Left hindlimb (tissue), 1 donor: ENCODE results near the gene OR1L1.

ENCODE experiments used
- DNase-seq: peaks from one replicate; pipeline ENCODE4 v3.0.0-alpha.2; 2018

OR1L1 gene

GRCh38 chr9:122661416-122661815 is at the start of gene OR1L1:
Gene OR1L1, plus strand, starts transcription at chr9:122661716. Its CDS starts 0 bp downstream, at chr9:122661716.
- no peak for DNase-seq

- DNase-seq = no peak
Observed at GRCh38 chr9:122614362-122614761, 47.2 kb upstream of the OR1L1 start, which contains the start of gene OR1Q1. Gene OR1Q1, plus strand, starts transcription at chr9:122614738. Its CDS starts 0 bp downstream, at chr9:122614738.

- no peak for DNase-seq
Observed at GRCh38 chr9:122619996-122620395, 41.5 kb upstream of the OR1L1 start.

GRCh38 chr9:122642226-122642625 is 19.3 kb upstream of the OR1L1 start:
- no peak for DNase-seq

- no peak for DNase-seq
Observed at GRCh38 chr9:122656378-122656777, 5.1 kb upstream of the OR1L1 start.

- no peak for DNase-seq
Observed at GRCh38 chr9:122657527-122657926, 4.0 kb upstream of the OR1L1 start, which contains the start of gene OR1B1. Gene OR1B1, minus strand, starts transcription at chr9:122657627.

- DNase-seq = no peak
Observed at GRCh38 chr9:122672481-122672880, 11.0 kb downstream of the OR1L1 start.

- DNase-seq = no peak
Observed at GRCh38 chr9:122684851-122685250, 23.3 kb downstream of the OR1L1 start.

- DNase-seq = no peak
Observed at GRCh38 chr9:122695696-122696095, 34.2 kb downstream of the OR1L1 start.
